HG02970 (cell line): ENCODE measurements around the gene TRIM34.
"Not testable (repeated sequence)": the region's sequence is repeated elsewhere in the genome, so short reads cannot be mapped to it uniquely, and the experiment has no call there.

Experiments used
- ATAC-seq: cut with Tn5 transposase; IDR thresholded peaks from one replicate; pipeline ENCODE4 v1.9.1; 2021; ENCODE audit warnings: mild to moderate bottlenecking, moderate library complexity, moderate number of reproducible peaks; ENCODE audit not compliant: unreplicated experiment, low FRiP score

Gene TRIM34

DNA sequence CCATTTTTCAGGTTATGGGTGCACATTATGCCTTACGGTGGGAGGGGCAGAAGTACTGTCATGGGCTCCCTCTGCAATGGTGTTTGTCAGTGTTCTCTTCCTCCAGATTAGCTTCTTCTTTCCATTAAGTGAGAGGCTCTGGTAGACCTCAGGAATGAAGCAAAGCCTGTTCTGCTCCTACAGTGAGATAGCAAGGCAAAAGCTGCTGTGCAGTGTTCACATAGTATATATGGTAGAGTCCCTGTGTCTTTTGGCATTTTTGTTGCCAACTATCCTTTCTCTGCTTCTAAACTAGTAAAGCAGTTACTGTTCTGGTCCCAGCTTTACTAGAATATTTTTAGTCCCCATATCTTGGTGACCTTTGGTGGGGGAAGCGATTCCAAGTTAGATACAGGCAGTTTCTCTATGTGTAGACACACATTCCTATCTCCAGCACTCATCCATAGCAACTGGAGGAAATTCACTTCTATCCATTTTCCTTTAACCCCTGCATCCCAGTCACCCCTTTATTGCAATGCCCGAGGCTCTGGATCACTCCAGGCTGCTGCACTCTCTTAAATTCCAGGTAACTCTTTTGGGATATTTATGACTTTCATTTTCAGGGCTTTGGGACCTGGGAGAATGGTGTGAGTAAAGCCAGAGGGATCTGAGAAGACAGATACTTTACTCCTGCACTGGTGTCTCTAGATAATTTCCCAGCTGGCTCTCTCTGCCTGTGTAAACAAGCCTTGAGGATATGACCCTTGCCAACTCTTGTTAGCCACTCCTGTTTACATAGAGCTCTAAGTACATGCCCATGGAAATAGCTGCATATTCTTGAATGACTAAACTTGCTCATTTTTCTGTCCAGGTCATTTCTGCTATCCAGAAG, 3.9 kb upstream of the TRIM34 start:
- no peak for ATAC-seq

DNA sequence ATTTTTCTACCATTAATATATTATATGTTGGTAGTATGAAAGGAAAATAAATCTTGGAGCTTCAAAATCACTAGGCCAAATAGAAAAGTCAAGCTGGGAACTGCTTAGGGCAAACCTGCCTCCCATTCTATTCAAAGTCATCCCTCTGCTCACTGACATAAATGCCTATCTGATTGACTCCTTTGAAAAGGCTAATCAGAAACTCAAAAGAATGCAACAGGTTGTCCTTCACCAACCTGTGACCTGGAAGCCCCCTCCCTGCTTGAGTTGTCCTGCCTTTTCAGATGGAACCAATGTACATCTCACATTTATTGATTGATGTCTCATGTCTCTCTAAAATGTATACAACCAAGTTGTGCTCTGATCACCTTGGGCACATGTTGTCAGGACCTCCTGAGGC, 3.2 kb upstream of the TRIM34 start:
- ATAC-seq: no peak

DNA sequence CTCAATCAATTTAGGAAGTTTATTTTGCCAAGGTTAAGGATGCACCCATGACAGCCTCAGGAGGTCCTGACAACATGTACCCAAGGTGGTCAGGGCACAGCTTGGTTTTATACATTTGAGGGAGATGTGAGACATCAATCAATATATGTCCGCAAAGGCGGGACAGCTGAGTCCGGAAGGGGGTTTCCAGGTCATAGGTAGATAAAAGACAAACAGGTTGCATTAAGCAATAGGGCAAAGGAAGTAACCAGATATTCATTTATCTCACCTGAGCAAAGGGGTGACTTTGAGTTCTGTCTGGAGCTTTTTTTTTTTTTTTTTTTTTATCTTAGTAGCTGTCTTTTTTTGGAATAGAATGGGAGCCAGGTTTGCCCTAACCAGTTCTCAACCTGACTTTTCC, 2.0 kb upstream of the TRIM34 start:
- no peak for ATAC-seq

DNA sequence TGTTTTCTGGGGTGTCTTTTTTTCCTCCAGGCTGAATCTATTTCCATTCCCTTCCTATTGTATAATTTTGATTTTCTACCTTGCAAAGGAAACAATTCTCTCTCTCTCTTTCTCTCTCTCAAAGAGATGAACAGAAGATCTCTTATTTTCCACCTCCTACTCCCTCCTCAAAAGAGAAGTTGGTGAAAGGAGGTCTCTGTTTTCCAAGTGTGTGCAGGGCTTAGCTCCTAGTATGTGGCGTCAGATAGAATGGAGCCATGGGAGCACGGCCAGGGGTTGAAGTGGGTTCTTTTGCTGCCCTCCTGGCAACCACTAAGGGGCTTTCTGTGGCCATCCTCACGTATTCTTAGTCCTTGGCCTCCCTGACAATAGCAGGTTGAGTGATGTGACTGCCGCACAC, 480 bp downstream of the TRIM34 start:
- ATAC-seq: no peak

GRCh38 chr11:5626196-5626595, 1.4 kb downstream of the TRIM34 start:
- ATAC-seq: no peak

GRCh38 chr11:5631417-5631816, 6.6 kb downstream of the TRIM34 start:
- ATAC-seq: no peak

- ATAC-seq: peak; percentile 90
These were observed 7.3 kb downstream of the TRIM34 start for GRCh38 chr11:5631969-5632635.

DNA sequence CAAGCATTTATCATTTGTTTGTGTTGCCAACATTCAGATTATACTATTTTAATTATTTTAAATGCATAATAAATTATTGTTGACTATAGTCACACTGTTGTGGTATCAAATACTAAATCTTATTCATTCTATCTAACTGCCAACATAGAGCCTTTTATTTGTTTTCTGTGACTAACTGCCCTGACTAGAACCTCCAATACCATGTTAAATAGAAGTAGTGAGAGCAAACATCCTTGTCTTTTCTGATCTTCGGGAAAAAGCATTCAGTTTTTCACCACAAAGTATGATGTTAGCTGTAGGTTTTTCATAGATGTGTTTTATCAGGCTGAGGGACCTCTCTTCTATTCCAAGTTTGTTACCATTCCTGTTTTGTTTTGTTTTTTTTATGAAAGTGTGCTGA, 15.2 kb downstream of the TRIM34 start:
- ATAC-seq: no peak

DNA sequence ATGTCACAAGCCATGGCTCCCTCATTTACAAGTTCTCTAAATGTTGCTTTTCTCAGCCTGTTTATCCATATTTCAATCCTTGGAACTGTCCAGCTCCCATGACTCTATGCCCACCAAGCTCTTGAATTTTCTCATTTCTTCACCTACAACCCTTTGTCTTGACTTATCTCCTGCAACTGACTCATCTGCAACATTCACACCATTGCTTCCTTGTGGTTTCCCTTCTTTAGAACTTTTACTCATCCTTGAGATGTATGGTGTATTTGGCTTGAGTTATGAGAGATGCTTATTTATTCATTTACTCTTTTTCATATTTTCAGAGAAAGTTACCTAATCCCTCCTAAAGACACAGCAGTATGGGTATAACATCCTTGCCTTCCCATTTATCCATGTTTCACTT, 18.8 kb downstream of the TRIM34 start:
- ATAC-seq: no peak

GRCh38 chr11:5646139-5646538, 21.3 kb downstream of the TRIM34 start:
- no peak for ATAC-seq

DNA sequence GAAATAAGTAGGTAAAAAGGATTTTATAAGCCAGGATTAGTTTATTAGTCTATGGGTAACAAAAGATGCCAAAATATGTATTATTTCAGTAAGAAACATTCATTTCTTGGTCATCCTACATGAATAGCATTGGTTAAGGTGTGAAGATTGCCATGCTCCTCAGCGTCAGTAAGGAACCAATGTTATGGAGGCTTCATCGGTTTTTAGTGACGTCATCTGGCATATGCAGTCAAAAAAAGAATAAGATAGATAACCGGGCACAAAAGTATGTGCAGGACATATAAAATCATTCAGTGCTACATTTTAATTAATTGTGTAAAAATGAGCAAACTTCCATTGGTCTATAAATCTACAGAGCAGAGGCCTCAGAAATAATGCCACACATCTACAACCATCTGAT, 30.7 kb downstream of the TRIM34 start:
- no peak for ATAC-seq

DNA sequence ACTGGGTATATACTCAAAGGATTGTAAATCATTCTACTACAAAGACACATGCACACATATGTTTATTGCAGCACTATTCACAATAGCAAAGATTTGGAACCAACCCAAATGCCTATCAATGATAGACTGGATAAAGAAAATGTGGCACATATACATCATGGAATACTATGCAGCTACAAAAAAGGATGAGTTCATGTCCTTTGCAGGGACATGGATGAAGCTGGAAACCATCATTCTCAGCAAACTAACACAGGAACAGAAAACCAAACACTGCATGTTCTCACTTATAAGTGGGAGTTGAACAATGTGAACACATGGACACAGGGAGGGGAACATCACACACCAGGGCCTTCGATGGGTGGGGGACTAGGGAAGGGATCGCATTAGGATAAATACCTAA, 32.2 kb downstream of the TRIM34 start:
- ATAC-seq: not testable (repeated sequence)

- ATAC-seq: no peak
These were observed 33.5 kb downstream of the TRIM34 start for GRCh38 chr11:5658318-5658717.

DNA sequence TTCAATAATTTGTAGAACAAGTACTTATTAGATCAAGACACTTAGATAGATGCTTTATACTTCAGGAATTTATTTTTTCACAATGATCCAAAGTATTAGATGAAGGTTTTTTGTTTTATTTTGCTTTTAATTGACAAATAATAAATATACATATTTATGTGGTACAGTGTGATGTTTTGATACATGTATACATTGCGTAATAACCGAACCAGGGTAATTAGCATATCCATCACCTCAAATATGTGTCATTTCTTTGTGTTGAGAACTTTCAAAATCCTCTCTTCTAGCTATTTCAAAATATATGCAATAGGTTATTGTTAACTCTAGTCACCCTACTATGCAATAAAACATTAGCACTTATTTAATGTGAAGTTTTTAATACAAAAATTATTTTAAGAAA, 38.7 kb downstream of the TRIM34 start:
- no peak for ATAC-seq

GRCh38 chr11:5665051-5665570, 40.3 kb downstream of the TRIM34 start:
- ATAC-seq: no peak

GRCh38 chr11:5665746-5666401, 41.1 kb downstream of the TRIM34 start:
- ATAC-seq: no peak

DNA sequence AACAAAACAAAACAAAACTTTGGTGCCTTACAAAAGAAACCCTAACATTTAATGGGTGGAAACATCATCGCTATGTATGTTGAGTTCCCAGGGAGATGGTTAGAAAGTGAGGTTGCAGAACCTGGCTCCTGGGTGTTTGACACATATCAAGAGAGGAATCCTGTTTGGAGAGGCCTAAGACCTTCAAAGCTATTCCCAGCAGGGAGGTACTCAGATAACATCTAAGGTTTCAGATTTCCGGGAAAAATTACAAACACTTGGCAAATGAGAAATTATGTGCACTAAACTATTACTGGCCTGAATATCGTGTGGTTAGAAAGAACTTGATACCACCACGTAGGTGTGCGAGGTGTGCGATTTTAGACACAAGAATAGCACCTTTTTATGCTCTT, 41.6 kb downstream of the TRIM34 start:
- no peak for ATAC-seq

GRCh38 chr11:5671831-5672230, 47.0 kb downstream of the TRIM34 start:
- no peak for ATAC-seq

DNA sequence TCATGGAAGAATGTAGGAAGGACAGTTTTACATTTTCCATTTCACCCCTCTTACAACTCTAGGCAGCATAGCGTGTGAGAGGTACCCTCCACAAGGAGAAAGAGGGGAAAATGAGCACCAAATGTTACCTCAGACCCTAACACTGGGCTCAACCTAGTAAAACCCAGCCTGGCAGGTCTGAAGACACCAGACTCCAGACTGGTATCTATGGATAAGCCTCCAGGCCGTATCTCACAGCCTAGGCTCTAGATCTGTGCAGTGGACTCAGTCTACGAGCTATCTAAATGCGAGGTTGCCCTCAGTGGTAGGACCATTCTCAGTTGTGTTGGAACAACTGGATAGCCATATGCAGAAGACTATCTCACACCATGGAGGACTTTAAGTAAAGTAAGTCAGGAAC, 49.6 kb downstream of the TRIM34 start:
- ATAC-seq: no peak

- no peak for ATAC-seq
These were observed 55.0 kb downstream of the TRIM34 start for GRCh38 chr11:5679811-5680210.

DNA sequence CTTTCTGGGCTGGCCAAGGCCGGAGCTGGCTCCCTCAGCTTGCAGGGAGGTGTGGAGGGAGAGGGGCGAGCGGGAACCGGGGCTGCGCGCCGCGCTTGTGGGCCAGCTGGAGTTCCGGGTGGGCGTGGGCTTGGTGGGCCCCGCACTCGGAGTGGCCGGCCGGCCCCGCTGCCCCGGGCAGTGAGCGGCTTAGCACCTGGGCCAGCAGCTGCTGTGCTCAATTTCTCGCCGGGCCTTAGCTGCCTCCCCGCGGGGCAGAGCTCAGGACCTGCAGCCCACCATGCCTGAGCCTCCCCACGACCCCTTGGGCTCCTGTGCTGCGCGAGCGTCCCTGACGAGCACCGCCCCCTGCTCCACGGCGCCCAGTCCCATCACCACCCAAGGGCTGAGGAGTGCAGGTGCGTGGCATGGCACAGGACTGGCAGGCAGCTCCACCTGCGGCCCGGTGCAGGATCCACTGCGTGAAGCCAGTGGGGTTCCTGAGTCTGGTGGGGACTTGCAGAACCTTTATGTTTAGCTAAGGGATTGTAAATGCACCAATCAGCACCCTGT, 58.2 kb downstream of the TRIM34 start:
- not testable (repeated sequence) for ATAC-seq
